AG04450 (cell line): Measurements from ENCODE around the gene PI4KB. TPM values are rescaled to one million over a fixed set of nuclear protein-coding genes. Genes with fewer than 3 reads are reported as not detected.

Source experiments
- CTCF ChIA-PET: fragments of 300-600, 350-600 bp; formaldehyde crosslinking; extraction: SDS; loops from one replicate; lab custom pipeline; 2022; ENCODE audit warnings: antibody characterized with exemption, inconsistent platforms; lab: Charles Lee
- POLR2A ChIA-PET: fragments of 350-600 bp; formaldehyde crosslinking; extraction: SDS; loops from one replicate; lab custom pipeline; 2021; ENCODE audit warnings: antibody characterized with exemption, inconsistent platforms; lab: Yijun Ruan, JAX
- DNase-seq: peaks from one replicate; pipeline ENCODE4 v3.0.0-alpha.2; 2011; ENCODE audit warnings: low read depth, low spot score
- H3K27ac ChIP-seq: one replicate; pipeline ENCODE4 v1.5.1; 2012; ENCODE audit warnings: low read depth, low read length, control low read depth
- H3K27me3 ChIP-seq: one replicate; pipeline ENCODE4 v1.6.0; 2012; ENCODE audit warnings: low read length; ENCODE audit not compliant: control insufficient read depth, insufficient read depth
- H3K4me3 ChIP-seq: 2 replicates; pipeline ENCODE4 v1.5.1; 2011; ENCODE audit warnings: mild to moderate bottlenecking, low read depth, low read length, control low read depth
- H3K9me3 ChIP-seq: 2 replicates; pipeline ENCODE4 v1.5.1; 2012; ENCODE audit warnings: low read length; ENCODE audit not compliant: control insufficient read depth, insufficient read depth
- polyA plus RNA-seq: library from polyadenylated mRNA; depleted of rRNA; stranded (reverse); fragments of >200 nt; gene quantifications from 2 replicates; pipeline ENCODE4 v1.2.3, GENCODE V29; 2011
- TF ChIP-seq, protein P1 (sequence below): IDR thresholded peaks from 2 replicates; pipeline ENCODE4 v1.5.1; 2011; ENCODE audit warnings: low read depth, low read length, control low read depth, inconsistent platforms

Gene PI4KB
- polyA plus RNA-seq, 1 experiment = 75.2 TPM

DNA sequence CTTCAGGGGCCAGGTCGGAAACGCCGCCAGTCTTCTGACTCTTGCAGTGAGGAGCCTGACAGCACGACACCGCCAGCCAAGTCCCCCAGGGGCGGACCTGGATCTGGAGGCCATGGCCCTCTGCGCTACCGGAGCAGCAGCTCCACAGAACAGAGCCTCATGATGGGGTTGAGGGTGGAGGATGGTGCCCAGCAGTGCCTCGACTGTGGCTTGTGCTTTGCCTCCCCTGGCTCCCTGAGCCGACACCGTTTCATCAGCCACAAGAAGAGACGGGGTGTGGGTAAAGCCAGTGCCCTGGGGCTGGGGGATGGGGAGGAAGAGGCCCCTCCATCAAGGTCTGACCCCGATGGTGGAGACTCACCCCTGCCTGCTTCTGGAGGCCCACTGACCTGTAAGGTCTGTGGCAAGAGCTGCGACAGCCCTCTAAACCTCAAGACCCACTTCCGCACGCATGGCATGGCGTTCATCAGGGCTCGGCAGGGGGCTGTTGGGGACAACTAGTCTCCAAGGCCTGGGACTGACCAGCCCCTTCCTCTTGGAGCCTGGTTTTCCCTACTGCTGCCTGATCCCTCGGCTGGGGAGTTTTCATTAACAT is 36.4 kb downstream of the PI4KB start:
- no peak for DNase-seq
- Histone ChIP-seq H3K9me3 (no peaks in the 10 kb centered on the region), H3K4me3 (no peak overlapping the region), H3K27ac (no peak overlapping the region), H3K27me3 (no peaks in the 10 kb centered on the region)
- ChIA-PET POLR2A (no interaction called here), CTCF (no interaction called here)
- TF ChIP-seq, protein P1, sequence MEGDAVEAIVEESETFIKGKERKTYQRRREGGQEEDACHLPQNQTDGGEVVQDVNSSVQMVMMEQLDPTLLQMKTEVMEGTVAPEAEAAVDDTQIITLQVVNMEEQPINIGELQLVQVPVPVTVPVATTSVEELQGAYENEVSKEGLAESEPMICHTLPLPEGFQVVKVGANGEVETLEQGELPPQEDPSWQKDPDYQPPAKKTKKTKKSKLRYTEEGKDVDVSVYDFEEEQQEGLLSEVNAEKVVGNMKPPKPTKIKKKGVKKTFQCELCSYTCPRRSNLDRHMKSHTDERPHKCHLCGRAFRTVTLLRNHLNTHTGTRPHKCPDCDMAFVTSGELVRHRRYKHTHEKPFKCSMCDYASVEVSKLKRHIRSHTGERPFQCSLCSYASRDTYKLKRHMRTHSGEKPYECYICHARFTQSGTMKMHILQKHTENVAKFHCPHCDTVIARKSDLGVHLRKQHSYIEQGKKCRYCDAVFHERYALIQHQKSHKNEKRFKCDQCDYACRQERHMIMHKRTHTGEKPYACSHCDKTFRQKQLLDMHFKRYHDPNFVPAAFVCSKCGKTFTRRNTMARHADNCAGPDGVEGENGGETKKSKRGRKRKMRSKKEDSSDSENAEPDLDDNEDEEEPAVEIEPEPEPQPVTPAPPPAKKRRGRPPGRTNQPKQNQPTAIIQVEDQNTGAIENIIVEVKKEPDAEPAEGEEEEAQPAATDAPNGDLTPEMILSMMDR = no peak

DNA sequence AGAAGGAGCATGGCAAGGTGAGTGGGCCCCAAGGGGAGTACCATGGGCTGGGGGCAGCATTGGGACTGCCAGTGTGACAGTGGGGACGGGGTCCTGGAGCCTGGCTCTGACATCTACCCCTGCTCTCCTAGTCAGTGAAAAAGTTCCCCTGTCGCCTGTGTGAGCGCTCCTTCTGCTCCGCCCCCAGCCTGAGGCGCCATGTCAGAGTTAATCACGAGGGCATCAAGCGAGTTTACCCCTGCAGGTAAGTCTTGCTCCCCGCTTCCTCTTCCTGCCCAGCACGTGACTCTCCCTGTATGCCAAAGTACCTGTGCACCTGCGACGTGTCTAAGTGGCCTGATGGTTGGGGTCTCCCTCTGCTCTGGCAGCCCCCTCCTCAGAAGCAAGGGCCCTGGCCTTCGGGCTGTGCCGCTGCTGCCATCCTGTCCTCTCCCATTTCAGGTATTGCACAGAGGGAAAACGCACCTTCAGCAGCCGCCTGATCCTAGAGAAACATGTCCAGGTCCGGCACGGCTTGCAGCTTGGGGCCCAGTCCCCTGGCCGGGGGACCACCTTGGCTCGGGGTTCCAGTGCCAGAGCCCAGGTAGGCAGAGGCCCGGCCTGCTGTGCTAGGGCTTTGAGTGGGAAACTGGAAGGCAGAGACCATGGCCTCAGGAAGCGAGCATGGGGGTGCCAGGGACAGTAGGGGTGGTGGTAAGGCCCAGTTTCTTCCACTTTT is 37.1 kb downstream of the PI4KB start:
- no peaks in the 10 kb centered on the region for H3K27me3 ChIP-seq
- CTCF ChIA-PET = no interaction called here
- DNase-seq = no peak

DNA sequence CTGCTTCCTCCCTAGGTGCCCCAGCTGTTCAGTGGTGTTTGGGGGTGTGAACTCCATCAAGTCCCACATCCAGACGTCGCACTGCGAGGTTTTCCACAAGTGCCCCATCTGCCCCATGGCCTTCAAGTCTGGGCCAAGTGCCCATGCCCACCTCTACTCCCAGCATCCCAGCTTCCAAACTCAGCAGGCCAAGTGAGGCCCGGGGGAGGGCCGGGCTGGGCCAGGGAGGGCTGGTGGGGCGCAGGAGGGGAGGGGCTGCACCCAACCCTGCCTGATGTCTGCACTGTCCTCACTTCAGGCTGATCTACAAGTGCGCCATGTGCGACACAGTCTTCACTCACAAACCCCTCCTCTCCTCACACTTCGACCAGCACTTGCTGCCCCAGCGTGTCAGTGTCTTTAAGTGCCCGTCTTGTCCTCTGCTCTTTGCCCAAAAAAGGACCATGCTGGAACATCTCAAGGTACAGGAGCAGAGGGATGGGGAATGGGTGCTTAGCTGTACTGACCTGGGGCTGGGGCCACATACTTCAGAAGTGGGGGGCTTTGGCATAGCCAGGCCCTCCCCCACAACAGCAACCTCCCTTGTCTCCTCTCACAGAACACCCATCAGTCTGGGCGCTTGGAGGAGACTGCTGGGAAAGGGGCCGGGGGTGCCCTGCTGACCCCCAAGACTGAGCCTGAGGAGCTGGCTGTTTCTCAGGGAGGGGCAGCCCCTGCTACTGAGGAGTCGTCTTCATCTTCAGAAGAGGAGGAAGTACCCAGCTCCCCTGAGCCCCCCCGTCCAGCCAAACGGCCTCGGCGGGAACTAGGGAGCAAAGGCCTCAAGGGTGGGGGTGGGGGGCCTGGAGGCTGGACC is 37.9 kb downstream of the PI4KB start:
- DNase-seq = no peak
- ChIA-PET CTCF (interaction anchor here (0.6 kb wide), 1 partner anchor 244 kb away, joined by 3 read pairs; no protein-coding TSS in a partner anchor), POLR2A (no interaction called here)
- H3K27me3 ChIP-seq = no peaks in the 10 kb centered on the region
- TF ChIP-seq, protein P1 = no peak
- H3K27ac ChIP-seq = no peak overlapping the region
- H3K9me3 ChIP-seq = no peaks in the 10 kb centered on the region
- no peak overlapping the region for H3K4me3 ChIP-seq

More for the DNA sequence above, 37.1 kb downstream of the PI4KB start:
- POLR2A ChIA-PET = no interaction called here
- no peaks in the 10 kb centered on the region for H3K9me3 ChIP-seq
- no peak overlapping the region for H3K4me3 ChIP-seq
- H3K27ac ChIP-seq = no peak overlapping the region
- TF ChIP-seq, protein P1 = no peak

DNA sequence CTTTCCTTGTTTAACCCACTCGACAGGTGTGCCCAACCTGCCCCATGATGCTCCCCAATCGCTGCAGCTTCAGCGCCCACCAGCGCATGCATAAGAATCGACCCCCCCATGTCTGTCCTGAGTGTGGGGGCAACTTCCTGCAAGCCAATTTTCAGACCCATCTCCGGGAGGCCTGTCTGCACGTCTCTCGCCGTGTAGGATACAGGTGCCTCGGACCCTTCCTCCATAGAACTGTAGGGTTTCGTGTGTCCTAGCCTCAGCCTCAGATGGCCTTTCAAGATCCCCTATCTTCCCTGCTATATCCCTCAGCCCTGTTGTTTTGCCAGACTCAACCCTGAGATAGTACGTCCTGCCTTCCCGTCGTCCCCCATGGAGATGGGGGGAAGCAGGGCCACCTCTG is 38.7 kb downstream of the PI4KB start:
- Histone ChIP-seq H3K4me3 (no peak overlapping the region), H3K9me3 (no peaks in the 10 kb centered on the region), H3K27ac (no peak overlapping the region), H3K27me3 (no peaks in the 10 kb centered on the region)
- POLR2A ChIA-PET = no interaction called here
- TF ChIP-seq, protein P1 = no peak
- CTCF ChIA-PET = interaction anchor here (0.6 kb wide), 1 partner anchor 243 kb away, joined by 3 read pairs; no protein-coding TSS in a partner anchor
- no peak for DNase-seq
